Measurements from ENCODE around the gene CDH15. TPM values are rescaled to one million over a fixed set of nuclear protein-coding genes. Genes with fewer than 3 reads are reported as not detected.

Gene CDH15
- total RNA-seq, 1 donor from 2014 or later: 0.35 TPM

DNA sequence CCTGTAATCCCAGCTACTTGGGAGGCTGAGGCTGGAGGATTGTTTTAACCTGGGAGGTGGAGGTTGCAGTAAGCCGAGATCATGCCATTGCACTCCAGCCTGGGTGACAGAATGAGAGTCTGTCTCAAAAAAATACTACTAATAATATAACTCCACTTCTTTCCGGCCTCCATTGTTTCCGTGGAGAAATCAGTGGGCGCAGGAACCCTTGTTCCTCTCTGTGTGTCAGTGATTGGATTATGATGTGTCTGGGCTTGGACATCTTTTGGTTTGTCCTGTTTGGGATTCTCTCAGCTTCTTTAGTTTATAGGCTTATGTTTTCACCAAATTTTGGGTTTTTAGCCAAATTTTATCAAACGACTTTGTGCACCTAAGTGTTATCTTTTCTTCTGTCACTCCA is 41.1 kb upstream of the CDH15 start:
- no peak for DNase-seq (ENCODE audit: extremely low spot score, unreplicated experiment)
- Mint-ChIP-seq H3K9me3 (ENCODE audit: unreplicated experiment) (peaks cover 18% of the 10 kb centered on the region), H3K4me1 (ENCODE audit: unreplicated experiment) (no peaks in the 10 kb centered on the region), H3K27ac (ENCODE audit: unreplicated experiment) (no peak overlapping the region), H3K4me3 (ENCODE audit: unreplicated experiment) (no peak overlapping the region), H3K27me3 (ENCODE audit: unreplicated experiment) (no peaks in the 10 kb centered on the region), H3K36me3 (ENCODE audit: unreplicated experiment) (peaks cover 45% of the 10 kb centered on the region)
- no peak for TF ChIP-seq CTCF (IDR thresholded peaks at IDR 0.05)

DNA sequence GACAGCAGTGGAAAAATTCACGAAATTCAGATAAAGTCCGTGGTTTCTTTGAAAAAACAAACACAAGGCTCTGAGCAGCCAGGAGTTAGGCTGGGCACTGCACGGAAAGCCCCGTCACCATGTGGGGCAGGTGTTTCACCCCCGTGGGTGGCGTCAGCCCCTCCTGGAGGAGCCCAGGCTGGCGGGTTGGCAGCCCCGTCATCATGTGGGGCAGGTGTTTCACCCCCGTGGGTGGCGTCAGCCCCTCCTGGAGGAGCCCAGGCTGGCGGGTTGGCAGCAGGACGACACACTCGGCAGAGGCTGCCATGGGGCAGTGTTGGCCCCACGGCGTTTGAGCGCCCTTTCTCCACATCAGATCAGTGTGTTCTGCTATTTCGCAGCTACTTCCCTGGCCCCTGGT is 39.8 kb upstream of the CDH15 start:
- Mint-ChIP-seq H3K9me3 (ENCODE audit: unreplicated experiment) (peaks cover 18% of the 10 kb centered on the region), H3K4me1 (ENCODE audit: unreplicated experiment) (no peaks in the 10 kb centered on the region), H3K36me3 (ENCODE audit: unreplicated experiment) (peaks cover 42% of the 10 kb centered on the region), H3K4me3 (ENCODE audit: unreplicated experiment) (no peak overlapping the region), H3K27ac (ENCODE audit: unreplicated experiment) (no peak overlapping the region), H3K27me3 (ENCODE audit: unreplicated experiment) (no peaks in the 10 kb centered on the region)
- no peak for DNase-seq (ENCODE audit: extremely low spot score, unreplicated experiment)
- TF ChIP-seq CTCF (IDR thresholded peaks at IDR 0.05): no peak

- H3K4me3 Mint-ChIP-seq (ENCODE audit: unreplicated experiment): no peak overlapping the region
- peaks cover 39% of the 10 kb centered on the region for H3K36me3 Mint-ChIP-seq (ENCODE audit: unreplicated experiment)
- H3K9me3 Mint-ChIP-seq (ENCODE audit: unreplicated experiment): peaks cover 18% of the 10 kb centered on the region
- no peaks in the 10 kb centered on the region for H3K4me1 Mint-ChIP-seq (ENCODE audit: unreplicated experiment)
- no peak for TF ChIP-seq CTCF (IDR thresholded peaks at IDR 0.05)
- no peak for DNase-seq (ENCODE audit: extremely low spot score, unreplicated experiment)
- H3K27ac Mint-ChIP-seq (ENCODE audit: unreplicated experiment): no peak overlapping the region
- no peaks in the 10 kb centered on the region for H3K27me3 Mint-ChIP-seq (ENCODE audit: unreplicated experiment)
Measured at GRCh38 chr16:89132194-89133005, 39.1 kb upstream of the CDH15 start.

DNA sequence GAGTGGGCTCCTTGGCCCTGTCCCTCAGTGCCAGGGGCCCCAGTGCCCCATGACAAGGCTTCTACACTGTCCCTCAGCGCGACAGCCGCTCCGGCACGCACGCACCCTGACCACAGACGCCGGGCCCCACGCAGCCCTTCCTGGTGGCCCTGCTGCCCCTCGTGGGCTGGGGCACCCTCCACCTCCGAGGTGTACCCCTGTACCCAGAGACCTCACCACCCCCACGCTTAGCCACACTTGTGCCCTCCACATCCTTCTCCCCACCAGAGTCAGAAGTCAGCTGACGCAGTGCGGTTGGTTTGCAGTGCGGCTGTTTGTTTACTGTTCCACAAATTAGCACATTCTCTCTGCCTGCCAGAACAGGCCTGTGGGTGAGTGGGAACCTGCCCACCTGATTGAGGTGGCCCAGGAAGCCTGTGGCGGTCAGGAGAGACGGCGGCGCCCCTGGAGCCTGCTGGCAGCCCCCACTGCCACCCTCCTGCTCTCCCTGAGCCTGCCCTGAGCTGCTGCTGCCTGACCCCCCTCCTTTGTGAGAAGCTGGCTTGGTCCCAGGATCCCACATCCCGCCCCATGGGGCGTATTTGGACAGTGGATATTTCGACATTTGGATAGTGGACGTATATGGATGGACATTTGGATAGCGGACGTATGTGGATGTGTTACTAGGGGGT is 38.0 kb upstream of the CDH15 start:
- H3K4me1 Mint-ChIP-seq (ENCODE audit: unreplicated experiment): no peaks in the 10 kb centered on the region
- no peak for DNase-seq (ENCODE audit: extremely low spot score, unreplicated experiment)
- TF ChIP-seq CTCF (IDR thresholded peaks at IDR 0.05): no peak
- no peak overlapping the region for H3K27ac Mint-ChIP-seq (ENCODE audit: unreplicated experiment)
- H3K4me3 Mint-ChIP-seq (ENCODE audit: unreplicated experiment): no peak overlapping the region
- peaks cover 18% of the 10 kb centered on the region for H3K9me3 Mint-ChIP-seq (ENCODE audit: unreplicated experiment)
- peaks cover 35% of the 10 kb centered on the region for H3K36me3 Mint-ChIP-seq (ENCODE audit: unreplicated experiment)
- no peaks in the 10 kb centered on the region for H3K27me3 Mint-ChIP-seq (ENCODE audit: unreplicated experiment)

DNA sequence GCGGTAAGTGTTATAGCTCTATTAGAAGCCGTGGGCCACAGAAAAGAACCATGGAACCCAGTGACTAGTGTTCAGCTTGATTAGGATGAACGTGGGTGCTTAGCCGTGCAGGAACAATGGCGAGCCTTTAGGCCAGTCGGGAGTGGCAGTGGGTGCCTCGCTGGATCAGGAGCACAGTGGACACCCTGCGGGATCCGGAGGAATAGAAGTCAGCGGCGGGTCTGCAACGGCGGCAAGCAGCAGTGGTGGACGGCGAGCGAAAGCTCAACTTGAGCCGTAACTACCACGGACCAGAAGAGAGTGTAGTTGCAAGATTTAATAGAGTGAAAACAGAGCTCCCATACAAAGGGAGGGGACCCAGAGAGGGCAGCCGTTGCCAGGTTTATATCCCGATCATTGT is 37.3 kb upstream of the CDH15 start:
- DNase-seq (ENCODE audit: extremely low spot score, unreplicated experiment): no peak
- H3K9me3 Mint-ChIP-seq (ENCODE audit: unreplicated experiment): peaks cover 11% of the 10 kb centered on the region
- H3K4me3 Mint-ChIP-seq (ENCODE audit: unreplicated experiment): no peak overlapping the region
- H3K27me3 Mint-ChIP-seq (ENCODE audit: unreplicated experiment): no peaks in the 10 kb centered on the region
- H3K36me3 Mint-ChIP-seq (ENCODE audit: unreplicated experiment): peaks cover 28% of the 10 kb centered on the region
- no peak overlapping the region for H3K27ac Mint-ChIP-seq (ENCODE audit: unreplicated experiment)
- TF ChIP-seq CTCF (IDR thresholded peaks at IDR 0.05): no peak
- no peaks in the 10 kb centered on the region for H3K4me1 Mint-ChIP-seq (ENCODE audit: unreplicated experiment)

Measured in osteocyte (in vitro differentiated cells).